Stimulated activated CD8-positive, alpha-beta memory T cell treated with anti-CD3 and anti-CD28 coated beads, Interleukin-7, amount 100 ng/mL, for 4 hours (primary cell): ENCODE data around the gene MGMT.
"Not testable (repeated sequence)": the region's sequence is repeated elsewhere in the genome, so short reads cannot be mapped to it uniquely, and the experiment has no call there.

Source experiments
- DNase-seq, 2 donors: peaks; one replicate each; pipeline ENCODE4 v3.0.0-alpha.2; 2020; ENCODE audit warnings: low read depth in 2 of 2

The MGMT gene

GRCh38 chr10:129466703-129467358 lies at the start of gene MGMT:
TSS of gene MGMT (plus strand) at chr10:129467241.
- peak; percentile 95 to 97 for DNase-seq

- no peak for DNase-seq
Observed at GRCh38 chr10:129417870-129418269, 49.2 kb upstream of the MGMT start.

- DNase-seq: no peak
Observed at GRCh38 chr10:129418496-129419225, 48.4 kb upstream of the MGMT start.

- no peak for DNase-seq
Observed at GRCh38 chr10:129419397-129419796, 47.6 kb upstream of the MGMT start.

GRCh38 chr10:129421399-129422010 lies 45.5 kb upstream of the MGMT start:
- DNase-seq: no peak

GRCh38 chr10:129424978-129425377 lies 42.1 kb upstream of the MGMT start:
- DNase-seq: no peak

- no peak for DNase-seq
Observed at GRCh38 chr10:129426606-129427005, 40.4 kb upstream of the MGMT start.

GRCh38 chr10:129433266-129433665 lies 33.8 kb upstream of the MGMT start:
- no peak for DNase-seq

GRCh38 chr10:129435724-129436123 lies 31.3 kb upstream of the MGMT start:
- DNase-seq: not testable (repeated sequence)

GRCh38 chr10:129438024-129438423 lies 29.0 kb upstream of the MGMT start:
- DNase-seq: no peak

- DNase-seq: no peak
Observed at GRCh38 chr10:129440247-129440646, 26.8 kb upstream of the MGMT start.

GRCh38 chr10:129440722-129441316 lies 26.2 kb upstream of the MGMT start:
- DNase-seq: no peak

GRCh38 chr10:129441372-129442009 lies 25.6 kb upstream of the MGMT start:
- no peak for DNase-seq

GRCh38 chr10:129442866-129443265 lies 24.2 kb upstream of the MGMT start:
- DNase-seq: no peak

- no peak for DNase-seq
Observed at GRCh38 chr10:129444359-129444758, 22.7 kb upstream of the MGMT start.

- DNase-seq: no peak
Observed at GRCh38 chr10:129445436-129446182, 21.4 kb upstream of the MGMT start.

GRCh38 chr10:129446183-129446581 lies 20.9 kb upstream of the MGMT start:
- DNase-seq: no peak

GRCh38 chr10:129447486-129447885 lies 19.6 kb upstream of the MGMT start:
- no peak for DNase-seq

- DNase-seq: no peak
Observed at GRCh38 chr10:129448086-129448485, 19.0 kb upstream of the MGMT start.

GRCh38 chr10:129448539-129448938 lies 18.5 kb upstream of the MGMT start:
- DNase-seq: no peak

GRCh38 chr10:129449893-129450292 lies 17.1 kb upstream of the MGMT start:
- no peak for DNase-seq
